ENCODE measurements around the gene BFAR. TPM values are rescaled to one million over a fixed set of nuclear protein-coding genes. Genes with fewer than 3 reads are reported as not detected.
"Not testable (repeated sequence)": the region's sequence is repeated elsewhere in the genome, so short reads cannot be mapped to it uniquely, and the experiment has no call there.

Gene BFAR
- total and polyA plus RNA-seq, 2 donors from 2014 or later, result 35.3 to 53.7 TPM

DNA sequence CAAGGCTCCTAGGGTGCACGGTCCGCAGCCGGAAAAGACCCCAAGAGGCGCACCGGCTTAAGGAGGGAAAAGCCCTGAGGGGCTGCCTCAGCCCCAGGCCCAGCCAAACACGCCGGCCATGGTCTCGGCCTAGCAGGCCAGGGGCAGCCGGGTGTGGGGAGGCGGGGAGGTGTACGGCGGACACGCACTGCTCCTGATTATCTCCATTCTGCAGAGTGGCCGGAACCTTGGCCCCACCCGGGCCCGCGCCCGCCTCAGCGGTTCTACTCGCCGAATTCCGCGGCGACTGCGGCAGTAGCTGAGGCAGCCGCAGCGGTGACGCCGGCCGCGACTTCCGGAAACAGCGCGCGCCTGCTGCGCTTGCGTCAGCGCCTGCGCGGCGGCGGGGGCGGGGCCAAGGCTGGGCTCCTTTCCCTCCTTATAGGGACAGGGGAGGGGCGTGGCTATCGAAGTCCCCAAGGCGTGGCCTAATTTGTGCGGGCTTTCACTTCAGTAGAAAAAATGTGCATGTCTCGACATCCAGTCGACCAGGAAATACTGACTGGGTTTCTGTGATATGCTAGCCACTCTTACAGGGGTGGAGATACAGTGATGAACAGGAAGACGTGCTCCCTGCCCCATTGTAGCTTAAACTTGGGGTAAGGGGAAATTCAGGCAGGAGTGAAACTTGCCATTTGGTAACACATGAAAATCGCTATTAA is 2.7 kb upstream of the BFAR start, which contains the start of gene PARN:
Gene PARN, minus strand, starts transcription at position 342 of the 701 bp plus-strand sequence. Its CDS starts 135 bp downstream, at position 207.
- FAIRE-seq, result no peak
- Histone ChIP-seq H3K4me3 (ENCODE audit: low read length in 3 of 3) (peak within 1 kb of the TSS; percentile 82 to 91 (median 87)), H3K9me3 (ENCODE audit: control insufficient read depth in 2 of 3, insufficient read depth in 1 of 3, low read length in 3 of 3) (no peaks in the 10 kb centered on the region), H3K27ac (ENCODE audit: low read depth in 2 of 2, low read length in 2 of 2) (peak within 1 kb of the TSS; percentile 85 to 88), H3K36me3 (ENCODE audit: control insufficient read depth in 2 of 3, insufficient read depth in 3 of 3, low read length in 3 of 3) (peaks cover 4 to 8% (median 8%) of the 10 kb centered on the region in 3 donors), H3K27me3 (ENCODE audit: control insufficient read depth, insufficient read depth, low read length) (no peaks in the 10 kb centered on the region), H3K9ac (ENCODE audit: low read length in 3 of 3) (peak within 1 kb of the TSS; percentile 71 to 88 (median 85)), H3K4me1 (ENCODE audit: control insufficient read depth in 2 of 3, insufficient read depth in 2 of 3, low read depth in 1 of 3, low read length in 3 of 3) (peaks cover 2 to 21% (median 17%) of the 10 kb centered on the region in 3 donors)
- intact Hi-C loops (cut with DNase I), result no loop called here
- TF ChIP-seq, protein P1, sequence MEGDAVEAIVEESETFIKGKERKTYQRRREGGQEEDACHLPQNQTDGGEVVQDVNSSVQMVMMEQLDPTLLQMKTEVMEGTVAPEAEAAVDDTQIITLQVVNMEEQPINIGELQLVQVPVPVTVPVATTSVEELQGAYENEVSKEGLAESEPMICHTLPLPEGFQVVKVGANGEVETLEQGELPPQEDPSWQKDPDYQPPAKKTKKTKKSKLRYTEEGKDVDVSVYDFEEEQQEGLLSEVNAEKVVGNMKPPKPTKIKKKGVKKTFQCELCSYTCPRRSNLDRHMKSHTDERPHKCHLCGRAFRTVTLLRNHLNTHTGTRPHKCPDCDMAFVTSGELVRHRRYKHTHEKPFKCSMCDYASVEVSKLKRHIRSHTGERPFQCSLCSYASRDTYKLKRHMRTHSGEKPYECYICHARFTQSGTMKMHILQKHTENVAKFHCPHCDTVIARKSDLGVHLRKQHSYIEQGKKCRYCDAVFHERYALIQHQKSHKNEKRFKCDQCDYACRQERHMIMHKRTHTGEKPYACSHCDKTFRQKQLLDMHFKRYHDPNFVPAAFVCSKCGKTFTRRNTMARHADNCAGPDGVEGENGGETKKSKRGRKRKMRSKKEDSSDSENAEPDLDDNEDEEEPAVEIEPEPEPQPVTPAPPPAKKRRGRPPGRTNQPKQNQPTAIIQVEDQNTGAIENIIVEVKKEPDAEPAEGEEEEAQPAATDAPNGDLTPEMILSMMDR (IDR thresholded peaks at IDR 0.05; ENCODE audit: borderline replicate concordance, extremely low read depth, insufficient read depth), result no peak
- peak; percentile 96 to 99 (median 98) for DNase-seq

DNA sequence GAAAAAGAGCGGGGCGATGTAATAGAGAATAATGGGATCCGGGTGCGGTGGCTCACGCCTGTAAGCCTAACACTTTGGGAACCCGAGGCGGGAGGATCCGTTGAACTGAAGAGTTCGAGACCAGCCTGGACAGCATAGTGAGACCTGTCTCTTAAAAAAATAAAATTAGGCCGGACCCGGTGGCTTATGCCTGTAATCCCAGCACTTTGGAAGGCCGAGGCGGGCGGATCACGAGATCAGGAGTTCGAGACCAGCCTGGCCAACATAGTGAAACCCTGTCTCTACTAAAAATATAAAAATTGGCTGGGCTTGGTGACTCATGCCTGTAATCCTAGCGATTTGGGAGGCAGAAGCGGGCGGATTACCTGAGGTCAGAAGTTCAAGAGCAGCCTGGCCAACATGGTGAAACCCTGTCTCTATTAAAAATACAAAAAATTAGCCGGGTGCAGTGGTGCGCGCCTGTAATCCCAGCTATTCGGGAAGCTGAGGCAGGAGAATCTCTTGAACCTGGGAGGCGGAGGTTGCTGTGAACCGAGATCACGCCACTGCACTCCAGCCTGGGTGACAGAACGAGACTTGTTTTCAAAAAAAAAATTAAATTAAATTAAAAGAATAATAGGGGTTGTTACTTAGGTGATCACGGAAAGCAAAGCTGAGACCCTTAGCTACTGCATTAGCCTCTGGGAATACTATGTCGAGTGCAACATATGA is 2.0 kb upstream of the BFAR start:
- intact Hi-C loops (cut with DNase I); H3K36me3 ChIP-seq (ENCODE audit: control insufficient read depth in 2 of 3, insufficient read depth in 3 of 3, low read length in 3 of 3); H3K9me3 ChIP-seq (ENCODE audit: control insufficient read depth in 2 of 3, insufficient read depth in 1 of 3, low read length in 3 of 3); H3K27me3 ChIP-seq (ENCODE audit: control insufficient read depth, insufficient read depth, low read length); FAIRE-seq: not testable (repeated sequence)
- peaks cover 2 to 24% (median 20%) of the 10 kb centered on the region in 3 donors for H3K4me1 ChIP-seq (ENCODE audit: control insufficient read depth in 2 of 3, insufficient read depth in 2 of 3, low read depth in 1 of 3, low read length in 3 of 3)
- H3K9ac ChIP-seq (ENCODE audit: low read length in 3 of 3), result peak overlapping the region; percentile 37 to 71 (median 44)
- peak in 1 of 5 donors; percentile 73 for DNase-seq
- peak overlapping the region; percentile 85 to 88 for H3K27ac ChIP-seq (ENCODE audit: low read depth in 2 of 2, low read length in 2 of 2)
- H3K4me3 ChIP-seq (ENCODE audit: low read length in 3 of 3), result peak overlapping the region; percentile 82 to 91 (median 87)

DNA sequence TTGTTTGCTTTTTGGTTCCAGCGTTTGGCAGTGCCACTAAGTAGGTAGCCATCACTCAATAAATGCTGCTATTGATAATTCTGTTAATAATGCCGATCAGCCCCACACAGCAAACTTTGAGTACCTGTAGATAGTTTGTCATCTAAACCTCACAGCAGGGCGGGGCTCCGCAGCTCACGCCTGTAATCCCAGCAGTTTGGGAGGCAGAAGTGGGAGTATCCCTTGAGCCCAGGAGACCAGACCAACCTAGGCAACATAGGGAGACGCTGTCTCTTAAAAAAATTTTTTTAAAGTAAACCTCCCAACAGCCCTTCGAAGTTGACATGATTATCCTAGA is 1.6 kb downstream of the BFAR start:
- H3K27me3 ChIP-seq (ENCODE audit: control insufficient read depth, insufficient read depth, low read length), result no peaks in the 10 kb centered on the region
- peak overlapping the region in 2 of 3 donors; percentile 87 to 88 for H3K4me3 ChIP-seq (ENCODE audit: low read length in 3 of 3)
- no peak overlapping the region for H3K27ac ChIP-seq (ENCODE audit: low read depth in 2 of 2, low read length in 2 of 2)
- TF ChIP-seq, protein P1 (IDR thresholded peaks at IDR 0.05; ENCODE audit: borderline replicate concordance, extremely low read depth, insufficient read depth), result no peak
- peaks cover 0 to 27% (median 17%) of the 10 kb centered on the region in 3 donors for H3K4me1 ChIP-seq (ENCODE audit: control insufficient read depth in 2 of 3, insufficient read depth in 2 of 3, low read depth in 1 of 3, low read length in 3 of 3)
- intact Hi-C loops (cut with DNase I), result no loop called here
- DNase-seq, result peak in 1 of 5 donors; percentile 46
- H3K36me3 ChIP-seq (ENCODE audit: control insufficient read depth in 2 of 3, insufficient read depth in 3 of 3, low read length in 3 of 3), result no peaks in the 10 kb centered on the region
- FAIRE-seq, result no peak
- no peak overlapping the region for H3K9ac ChIP-seq (ENCODE audit: low read length in 3 of 3)
- no peaks in the 10 kb centered on the region for H3K9me3 ChIP-seq (ENCODE audit: control insufficient read depth in 2 of 3, insufficient read depth in 1 of 3, low read length in 3 of 3)
